RWPE2 (cell line): ENCODE data around the gene CAPN9.

Source experiments
- ATAC-seq: fragments of 200-7000 bp; cut with Tn5 transposase; 3 replicates; pipeline ENCODE4 v1.9.1; 2021; ENCODE audit warnings: low read depth
- DNase-seq: peaks from one replicate; pipeline ENCODE4 v3.0.0-alpha.2; 2020; ENCODE audit warnings: low spot score
- H3K27ac ChIP-seq: fragments of 450-650 bp; 2 replicates; pipeline ENCODE4 v1.5.1; 2017; ENCODE audit warnings: mild to moderate bottlenecking; ENCODE audit not compliant: poor library complexity, severe bottlenecking
- H3K27me3 ChIP-seq: fragments of 250-450 bp; sonication (Bioruptor Pico); 2 replicates; pipeline ENCODE4 v1.5.1; 2021; ENCODE audit warnings: mild to moderate bottlenecking, moderate library complexity; ENCODE audit not compliant: insufficient read depth, poor library complexity, severe bottlenecking
- H3K36me3 ChIP-seq: fragments of 250-450 bp; sonication (Bioruptor Pico); 2 replicates; pipeline ENCODE4 v1.5.1; 2020; ENCODE audit warnings: low read depth, mild to moderate bottlenecking, moderate library complexity
- H3K4me1 ChIP-seq: fragments of 250-450 bp; sonication (Bioruptor Pico); 2 replicates; pipeline ENCODE4 v1.5.1; 2021; ENCODE audit warnings: mild to moderate bottlenecking, moderate library complexity; ENCODE audit not compliant: insufficient read depth, poor library complexity, severe bottlenecking
- H3K4me3 ChIP-seq: fragments of 250-450 bp; sonication (Bioruptor Pico); 2 replicates; pipeline ENCODE4 v1.5.1; 2021; ENCODE audit warnings: mild to moderate bottlenecking, moderate library complexity; ENCODE audit not compliant: severe bottlenecking
- H3K9me3 ChIP-seq: fragments of 250-450 bp; sonication (Bioruptor Pico); 2 replicates; pipeline ENCODE4 v1.5.1; 2021; ENCODE audit warnings: mild to moderate bottlenecking, moderate library complexity; ENCODE audit not compliant: severe bottlenecking
- CTCF ChIP-seq: fragments of 450-650 bp; IDR thresholded peaks from one replicate; pipeline ENCODE4 v1.5.1; 2017; ENCODE audit warnings: mild to moderate bottlenecking, moderate library complexity; ENCODE audit not compliant: poor library complexity, severe bottlenecking

The CAPN9 gene

GRCh38 chr1:230797376-230797920 is 50.3 kb downstream of the CAPN9 start:
- no peaks in the 10 kb centered on the region for H3K9me3 ChIP-seq
- DNase-seq = no peak
- no peaks in the 10 kb centered on the region for H3K4me1 ChIP-seq
- no peak for ATAC-seq
- no peak overlapping the region for H3K27ac ChIP-seq
- H3K36me3 ChIP-seq = no peaks in the 10 kb centered on the region
- H3K27me3 ChIP-seq = no peaks in the 10 kb centered on the region
- H3K4me3 ChIP-seq = no peak overlapping the region
- TF ChIP-seq CTCF = no peak

- no peak overlapping the region for H3K4me3 ChIP-seq
- H3K27me3 ChIP-seq = no peaks in the 10 kb centered on the region
- H3K9me3 ChIP-seq = no peaks in the 10 kb centered on the region
- peak; percentile 45 for TF ChIP-seq CTCF
- H3K27ac ChIP-seq = no peak overlapping the region
- H3K4me1 ChIP-seq = no peaks in the 10 kb centered on the region
- DNase-seq (no peak), ATAC-seq (peak; percentile 72)
- H3K36me3 ChIP-seq = no peaks in the 10 kb centered on the region
Measured at GRCh38 chr1:230797942-230798365, 50.8 kb downstream of the CAPN9 start.

GRCh38 chr1:230798491-230798890 is 51.3 kb downstream of the CAPN9 start:
- Histone ChIP-seq H3K27ac (no peak overlapping the region), H3K36me3 (no peaks in the 10 kb centered on the region), H3K27me3 (no peaks in the 10 kb centered on the region), H3K9me3 (no peaks in the 10 kb centered on the region), H3K4me3 (no peak overlapping the region), H3K4me1 (no peaks in the 10 kb centered on the region)
- DNase-seq (no peak), ATAC-seq (no peak)
- TF ChIP-seq CTCF = no peak

- DNase-seq = no peak
- Histone ChIP-seq H3K27ac (no peak overlapping the region), H3K27me3 (no peaks in the 10 kb centered on the region), H3K4me3 (no peak overlapping the region), H3K9me3 (no peaks in the 10 kb centered on the region), H3K36me3 (no peaks in the 10 kb centered on the region), H3K4me1 (no peaks in the 10 kb centered on the region)
- no peak for ATAC-seq
- no peak for TF ChIP-seq CTCF
Measured at GRCh38 chr1:230800891-230801840, 54.0 kb downstream of the CAPN9 start.

GRCh38 chr1:230804396-230804795 is 57.2 kb downstream of the CAPN9 start:
- no peaks in the 10 kb centered on the region for H3K4me1 ChIP-seq
- no peak for TF ChIP-seq CTCF
- no peaks in the 10 kb centered on the region for H3K9me3 ChIP-seq
- no peaks in the 10 kb centered on the region for H3K27me3 ChIP-seq
- DNase-seq (no peak), ATAC-seq (no peak)
- H3K36me3 ChIP-seq = no peaks in the 10 kb centered on the region
- H3K27ac ChIP-seq = no peak overlapping the region
- H3K4me3 ChIP-seq = no peak overlapping the region
